GM06990 (cell line): ENCODE results near the gene PPP3CA.

Experiments
- DNase-seq: peaks from one replicate; pipeline ENCODE4 v3.0.0-alpha.2; 2011; ENCODE audit not compliant: insufficient read length; ENCODE audit errors: extremely low read depth
- H3K27me3 ChIP-seq: replicated peaks from 2 replicates; pipeline ENCODE4 v1.6.0; 2011; ENCODE audit warnings: low read length; ENCODE audit not compliant: control insufficient read depth, insufficient read depth
- H3K36me3 ChIP-seq: 2 replicates; pipeline ENCODE4 v1.5.1; 2011; ENCODE audit warnings: low read length; ENCODE audit not compliant: control insufficient read depth, insufficient read depth
- H3K4me3 ChIP-seq: replicated peaks from 2 replicates; pipeline ENCODE4 v1.5.1; 2011; ENCODE audit warnings: low read depth, mild to moderate bottlenecking, control low read depth, low read length
- CTCF ChIP-seq: IDR thresholded peaks from 2 replicates; pipeline ENCODE4 v1.5.1; 2011; ENCODE audit warnings: low read length, control low read depth, mild to moderate bottlenecking, inconsistent platforms; ENCODE audit not compliant: insufficient read depth, poor library complexity, severe bottlenecking

PPP3CA gene

GRCh38 chr4:101074326-101074725 lies 273.0 kb downstream of the PPP3CA start:
- TF ChIP-seq CTCF, result no peak
- Histone ChIP-seq H3K36me3 (no peaks in the 10 kb centered on the region), H3K27me3 (no peaks in the 10 kb centered on the region), H3K4me3 (no peak overlapping the region)
- DNase-seq, result no peak

DNA sequence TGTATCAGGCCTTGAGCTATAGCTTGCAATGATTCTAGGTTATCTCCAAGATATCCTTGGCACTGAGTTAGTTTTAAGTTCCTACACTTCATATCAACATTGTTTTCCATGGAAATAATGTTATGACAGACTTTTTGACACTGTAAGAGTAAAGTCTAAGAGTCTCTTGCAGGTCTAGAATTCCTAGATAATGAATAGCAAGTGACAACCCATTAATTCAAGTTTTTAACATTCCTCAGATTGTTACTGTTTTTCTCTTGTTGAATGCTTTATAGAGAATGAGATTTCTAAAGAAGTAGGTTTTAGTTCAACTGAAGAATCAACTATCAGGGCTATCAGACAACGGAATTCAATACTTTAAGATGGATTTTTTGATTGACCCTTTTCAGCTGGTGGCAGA lies 276.1 kb downstream of the PPP3CA start:
- Histone ChIP-seq H3K27me3 (no peaks in the 10 kb centered on the region), H3K36me3 (no peaks in the 10 kb centered on the region), H3K4me3 (no peak overlapping the region)
- no peak for TF ChIP-seq CTCF
- no peak for DNase-seq

- H3K4me3 ChIP-seq, result no peak overlapping the region
- H3K27me3 ChIP-seq, result no peaks in the 10 kb centered on the region
- DNase-seq, result no peak
- TF ChIP-seq CTCF, result no peak
- H3K36me3 ChIP-seq, result no peaks in the 10 kb centered on the region
These were observed 279.2 kb downstream of the PPP3CA start for GRCh38 chr4:101068115-101068514.

DNA sequence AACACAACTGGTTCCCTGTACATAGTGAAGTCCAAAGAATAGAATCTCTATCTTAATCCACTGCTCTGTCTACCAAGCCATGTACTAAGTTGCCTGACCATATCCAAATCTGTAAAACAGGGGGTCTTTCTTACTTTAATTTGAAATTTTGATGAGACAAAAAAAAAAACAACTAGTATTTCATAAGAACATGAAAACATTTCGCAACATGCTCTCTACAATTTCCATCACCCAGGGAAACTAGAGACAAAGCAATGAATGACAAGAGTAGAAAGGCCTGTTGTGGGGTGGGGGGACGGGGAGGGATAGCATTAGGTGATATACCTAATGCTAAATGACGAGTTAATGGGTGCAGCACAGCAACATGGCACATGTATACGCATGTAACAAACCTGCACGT lies 279.9 kb downstream of the PPP3CA start:
- Histone ChIP-seq H3K27me3 (no peaks in the 10 kb centered on the region), H3K36me3 (no peaks in the 10 kb centered on the region), H3K4me3 (no peak overlapping the region)
- no peak for TF ChIP-seq CTCF
- DNase-seq, result no peak

DNA sequence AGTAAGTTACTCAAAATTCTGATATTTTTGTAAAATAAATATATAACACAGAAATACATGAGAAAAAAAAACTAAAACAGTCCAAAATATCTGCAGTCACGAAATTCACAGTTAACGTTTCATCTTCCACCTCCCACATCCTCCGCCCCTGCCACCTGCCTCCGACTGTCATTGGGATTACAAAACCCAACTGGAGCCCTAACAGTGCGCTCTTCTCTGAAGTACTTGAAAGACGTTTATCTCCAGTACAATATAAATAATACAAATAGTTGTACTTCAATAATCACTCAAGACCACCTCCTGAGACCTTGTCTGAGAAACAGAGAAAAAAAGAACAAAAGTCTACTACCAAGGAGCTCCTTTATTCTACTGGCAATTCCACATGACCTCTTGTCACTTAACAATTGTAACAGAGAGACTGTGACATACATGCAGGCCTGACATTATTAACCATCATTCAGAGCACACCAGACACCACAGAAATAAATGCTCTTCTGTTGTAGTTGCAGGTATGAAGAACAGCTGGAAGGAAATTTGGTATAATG lies 280.6 kb downstream of the PPP3CA start:
- H3K4me3 ChIP-seq, result no peak overlapping the region
- H3K27me3 ChIP-seq, result no peaks in the 10 kb centered on the region
- no peak for DNase-seq
- H3K36me3 ChIP-seq, result no peaks in the 10 kb centered on the region
- TF ChIP-seq CTCF, result no peak

DNA sequence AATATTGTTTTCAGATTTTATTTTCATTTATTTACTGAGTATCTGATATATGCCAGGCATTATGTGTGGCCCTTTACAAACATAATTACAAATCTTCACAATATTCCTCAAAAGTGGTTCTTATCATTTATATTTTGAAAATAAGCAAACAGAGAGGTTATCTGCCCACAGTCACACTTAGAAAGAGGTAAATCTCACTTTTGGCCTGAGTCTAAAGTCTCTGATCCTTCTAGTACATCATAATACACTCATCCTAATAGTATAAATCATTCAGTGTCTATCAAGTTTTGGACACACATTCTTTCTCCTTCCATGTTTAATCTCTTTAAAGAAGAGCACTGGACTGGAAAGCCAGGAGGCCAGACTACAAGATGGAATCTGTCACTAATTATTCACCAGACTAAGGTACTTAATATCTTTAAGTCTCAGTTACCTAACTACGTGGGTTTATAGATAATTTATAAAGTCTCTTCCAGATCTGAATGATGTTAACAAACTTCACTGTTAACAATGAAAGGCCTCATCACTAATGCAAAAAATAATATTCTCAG lies 281.3 kb downstream of the PPP3CA start:
- DNase-seq, result no peak
- no peak for TF ChIP-seq CTCF
- Histone ChIP-seq H3K4me3 (no peak overlapping the region), H3K27me3 (no peaks in the 10 kb centered on the region), H3K36me3 (no peaks in the 10 kb centered on the region)
